HG03575 (cell line): Measurements from ENCODE around the gene SLIT1.

ENCODE experiments used
- ATAC-seq: cut with Tn5 transposase; IDR thresholded peaks from one replicate; pipeline ENCODE4 v1.9.1; 2021; ENCODE audit not compliant: unreplicated experiment, insufficient number of reproducible peaks, low FRiP score; ENCODE audit errors: extremely low read depth

Gene SLIT1

DNA sequence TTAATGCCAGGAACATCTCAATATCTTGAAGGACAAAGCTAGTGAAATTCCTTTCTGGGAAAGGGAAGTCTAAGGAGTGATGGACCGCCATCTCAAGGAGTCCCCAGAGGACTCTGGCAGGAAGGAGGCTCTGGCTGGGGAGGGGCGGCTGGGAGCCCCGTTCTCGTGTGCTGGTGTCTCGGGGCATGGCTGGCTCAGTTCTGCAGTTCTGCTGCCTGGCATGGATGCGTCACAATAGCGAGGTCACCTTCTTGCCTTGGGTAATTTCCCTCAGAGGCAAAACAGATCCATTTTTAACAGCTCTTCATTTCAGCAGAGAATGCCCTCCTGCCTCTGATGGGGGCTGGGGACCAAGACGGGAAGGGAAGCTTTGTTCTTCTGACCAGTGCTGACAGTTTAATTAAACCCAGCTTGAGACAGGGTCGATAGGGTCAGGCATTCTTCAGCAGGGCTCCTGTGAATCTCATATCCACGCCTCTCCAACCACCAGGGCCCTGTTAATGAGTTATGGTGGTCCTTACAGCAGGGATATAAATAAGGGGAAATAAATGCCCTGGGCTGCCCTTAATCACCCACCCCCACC, 35.7 kb downstream of the SLIT1 start:
- no peak for ATAC-seq

DNA sequence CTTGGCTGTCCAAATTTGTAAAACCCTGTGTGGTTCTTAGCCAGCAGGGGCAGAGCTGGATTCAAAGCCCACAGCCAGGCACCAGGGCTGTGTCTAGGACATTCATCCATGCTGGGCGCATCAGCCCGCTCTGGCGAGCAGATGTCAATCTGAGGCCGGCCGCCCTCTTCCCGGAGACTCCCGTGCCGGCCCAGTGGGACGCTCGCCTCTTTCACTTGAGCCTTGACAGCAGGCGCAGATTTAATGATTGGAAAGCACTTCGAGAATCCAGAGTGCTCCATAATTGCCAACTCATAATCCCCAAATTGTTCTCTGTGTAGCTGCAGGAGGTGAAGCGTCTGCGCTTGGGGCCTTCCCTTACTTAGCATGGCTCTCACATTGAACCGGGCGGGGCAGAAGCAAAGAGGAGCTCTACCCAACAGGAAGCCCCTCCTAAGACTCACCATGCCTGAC, 36.7 kb downstream of the SLIT1 start:
- ATAC-seq = no peak

DNA sequence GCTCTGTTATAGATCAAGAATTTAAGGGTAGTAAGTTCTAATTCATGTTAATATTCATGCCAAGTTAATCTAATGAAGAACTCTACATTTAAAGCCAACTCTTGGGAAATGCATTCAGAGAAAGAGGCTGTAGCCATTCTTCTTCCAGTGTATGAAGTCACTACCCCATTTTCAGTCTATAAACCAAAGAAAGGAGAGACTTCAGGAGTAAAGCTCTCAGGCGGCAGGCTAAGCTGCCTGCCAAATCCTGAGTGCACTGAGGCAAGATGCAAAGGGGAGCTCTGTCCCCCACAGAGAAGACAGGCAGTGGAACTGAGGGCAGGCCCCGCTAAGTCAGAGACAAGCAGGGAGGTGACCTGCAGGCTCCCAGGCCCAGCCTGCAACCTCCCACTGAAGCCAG, 41.5 kb downstream of the SLIT1 start:
- ATAC-seq = no peak

DNA sequence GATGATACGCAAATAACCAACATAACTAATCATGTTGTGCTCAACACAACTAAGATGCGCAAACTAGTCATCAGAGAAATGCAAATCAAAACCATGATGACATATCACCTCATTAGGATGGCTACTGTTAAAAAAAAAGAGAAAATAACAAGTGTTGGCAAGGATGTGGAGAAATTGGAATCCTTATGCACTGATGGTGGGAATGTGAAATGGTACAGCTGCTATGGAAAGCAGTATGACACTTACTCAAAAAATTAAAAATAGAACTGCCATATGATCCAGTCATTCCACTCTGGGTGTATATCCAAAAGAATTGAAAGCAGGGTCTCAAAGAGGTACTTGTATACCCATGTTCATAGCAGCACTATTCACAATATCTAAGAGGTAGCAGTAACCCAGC, 42.9 kb downstream of the SLIT1 start:
- ATAC-seq = no peak

DNA sequence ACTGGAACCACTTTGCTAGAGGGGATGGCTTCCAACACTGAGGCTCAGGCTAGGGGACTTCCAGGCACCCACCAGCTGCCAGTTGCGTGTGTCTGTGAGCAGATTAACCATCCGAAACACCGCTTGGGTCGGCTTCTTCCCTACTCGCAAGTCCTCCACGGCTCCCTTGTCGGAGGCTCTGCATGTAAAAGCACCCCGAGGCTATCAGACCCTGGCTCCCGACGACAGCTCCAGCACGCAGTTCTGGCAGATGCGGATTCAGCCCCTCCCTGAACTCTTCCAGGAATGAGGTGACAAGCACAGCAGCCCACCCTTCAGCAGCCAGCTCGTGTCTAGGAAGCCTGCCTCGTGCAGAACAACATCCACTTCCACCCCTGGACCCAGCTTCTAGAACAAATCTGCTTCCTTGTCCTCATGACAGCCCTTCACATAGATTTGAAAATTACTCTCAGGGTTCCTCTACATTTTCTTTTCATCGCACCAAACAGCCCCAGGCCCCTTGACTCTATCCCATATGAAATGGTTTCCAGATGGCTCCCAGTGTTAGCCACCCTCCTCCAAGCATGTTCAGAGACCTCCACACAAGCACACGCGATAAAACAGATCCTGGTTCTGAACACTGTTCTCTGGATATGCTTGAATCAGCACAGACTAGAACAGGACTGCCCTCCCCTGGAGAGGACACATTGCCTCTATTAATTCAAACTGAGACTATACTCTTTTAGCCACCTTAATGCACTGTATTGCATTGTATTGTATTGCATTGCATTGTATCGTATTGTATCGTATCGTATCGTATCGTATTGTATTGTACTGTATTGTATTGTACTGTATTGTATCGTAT, 44.6 kb downstream of the SLIT1 start:
- ATAC-seq = no peak

DNA sequence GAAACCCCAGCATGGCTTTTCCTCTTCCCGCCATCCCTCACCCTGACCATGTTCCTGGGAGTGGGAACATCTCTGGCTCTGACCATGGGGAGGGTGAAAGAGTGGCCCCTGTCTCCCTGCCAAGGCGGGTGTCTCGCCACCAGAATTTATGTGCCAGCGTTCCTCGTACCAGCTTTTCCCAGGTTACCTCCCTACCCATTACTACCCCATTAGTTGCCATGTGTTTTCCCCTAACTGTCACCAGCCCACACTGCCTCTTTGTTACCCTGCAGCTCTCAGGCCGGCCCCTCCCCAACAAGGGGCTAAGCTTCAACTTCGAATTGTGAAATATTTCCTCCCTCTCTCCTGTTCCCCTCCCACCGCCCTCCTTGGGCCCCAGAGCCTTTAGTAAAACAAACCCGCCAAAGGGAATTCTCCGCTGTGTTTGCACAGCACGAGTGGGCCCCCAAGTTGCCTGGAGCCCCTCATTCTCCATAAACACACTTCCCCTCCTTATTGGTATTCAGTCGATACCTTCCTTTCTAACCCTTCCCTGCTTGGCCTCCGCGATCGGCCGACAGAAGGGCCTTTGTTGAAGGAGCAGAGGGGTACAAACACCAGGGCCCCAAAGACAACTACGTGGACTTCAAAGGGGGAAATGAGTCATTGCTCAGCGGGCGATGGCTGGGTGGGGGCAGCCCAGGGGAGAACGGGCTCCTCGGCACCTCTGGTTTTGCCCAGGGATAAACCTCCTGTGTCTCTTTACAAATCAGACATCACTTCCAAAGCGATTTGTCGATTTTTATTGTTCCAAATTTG, 45.5 kb downstream of the SLIT1 start:
- ATAC-seq = no peak

DNA sequence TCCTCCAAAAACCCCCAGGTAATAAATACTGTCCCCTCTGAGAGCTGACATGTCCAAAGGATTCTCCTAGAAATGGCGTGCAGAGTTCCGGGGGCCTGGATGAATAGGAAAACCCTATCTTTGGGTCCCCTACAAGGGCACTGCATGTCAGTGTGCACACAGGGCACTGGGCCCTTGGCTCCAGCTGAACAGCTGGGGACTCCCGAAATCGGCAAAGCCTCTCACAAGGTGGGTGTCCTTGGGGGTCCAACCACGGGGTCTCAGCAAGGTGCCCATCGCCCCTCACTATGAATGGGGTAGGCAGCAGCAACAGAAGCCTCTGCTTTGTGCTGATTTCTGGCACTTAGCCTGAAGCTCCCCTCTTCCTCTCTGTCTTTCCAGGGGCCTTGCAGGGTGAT, 46.1 kb downstream of the SLIT1 start:
- ATAC-seq = no peak

DNA sequence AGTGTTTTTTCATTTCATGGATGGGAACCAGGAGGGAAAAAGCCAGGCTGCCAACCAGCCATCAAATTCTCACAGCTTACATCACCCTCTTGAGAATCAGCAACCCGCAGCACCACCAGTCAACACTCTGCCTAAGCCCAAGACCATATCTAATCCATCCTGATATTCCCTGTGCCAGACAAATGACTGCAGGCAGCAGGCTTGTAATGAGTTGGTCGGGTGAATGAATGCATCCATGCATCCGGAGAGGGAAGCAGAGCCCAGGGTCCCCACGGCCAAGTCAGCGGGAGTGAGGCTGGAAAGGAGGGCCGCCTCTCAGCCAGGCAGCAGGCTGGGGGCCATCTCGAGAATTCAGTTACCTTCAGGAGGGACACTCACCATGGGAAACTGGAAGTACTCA, 46.9 kb downstream of the SLIT1 start:
- no peak for ATAC-seq

DNA sequence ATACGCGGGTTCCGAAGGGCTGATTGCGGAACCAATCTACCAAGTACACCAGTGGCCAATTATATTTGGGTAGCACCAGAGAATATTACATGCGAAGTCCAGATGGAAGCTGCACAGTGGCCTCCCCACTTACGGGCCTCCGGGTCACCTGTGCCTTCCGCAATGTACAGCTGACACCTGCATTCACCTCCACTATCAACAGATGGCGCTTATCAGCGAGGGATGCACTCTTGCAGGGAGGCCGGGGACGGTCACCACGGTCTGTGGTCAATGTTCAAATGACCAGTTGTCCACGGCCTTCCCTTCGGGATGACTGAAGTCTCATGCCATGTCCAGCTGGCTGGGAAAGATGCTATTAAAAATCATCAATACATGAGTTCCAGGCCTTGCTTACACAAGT, 47.6 kb downstream of the SLIT1 start:
- no peak for ATAC-seq

DNA sequence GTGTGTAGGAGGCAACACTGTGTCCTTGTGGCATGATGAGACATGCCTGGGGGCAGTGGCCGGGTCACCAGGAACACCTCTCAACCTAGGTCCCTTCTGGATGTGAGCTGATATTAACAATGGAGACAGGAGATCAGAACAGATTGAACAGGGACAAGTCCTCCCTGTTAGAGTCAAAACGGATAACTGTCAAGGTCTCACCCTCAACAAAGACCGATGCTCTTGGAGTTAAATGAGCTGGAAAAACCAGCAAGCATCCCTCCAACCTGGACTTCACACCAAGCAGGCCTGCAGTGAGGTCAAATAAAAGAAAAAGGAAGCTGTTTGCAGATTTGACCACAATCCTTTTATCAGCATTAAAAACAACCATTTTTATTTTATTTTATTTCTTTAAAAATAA, 49.0 kb downstream of the SLIT1 start:
- no peak for ATAC-seq

DNA sequence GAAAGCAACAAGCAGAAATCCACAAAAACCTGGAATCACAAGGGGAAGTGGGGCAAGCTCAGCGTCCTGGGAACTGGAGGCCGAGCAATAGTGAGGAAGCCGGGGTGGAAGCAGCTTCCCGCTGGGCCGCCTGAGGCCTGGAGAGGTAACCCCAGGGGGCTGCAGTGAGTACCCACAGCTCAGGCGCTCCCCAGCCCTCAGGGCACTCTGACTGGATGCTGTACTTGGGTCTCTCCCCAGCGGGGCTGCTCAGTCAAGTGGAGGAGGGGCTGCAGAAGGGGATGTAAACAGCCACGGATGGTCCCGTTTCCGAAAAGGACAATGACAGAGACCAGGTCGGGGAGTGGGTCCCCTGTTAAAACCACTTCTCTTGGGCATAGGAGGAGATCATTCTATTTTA, 50.3 kb downstream of the SLIT1 start:
- no peak for ATAC-seq

DNA sequence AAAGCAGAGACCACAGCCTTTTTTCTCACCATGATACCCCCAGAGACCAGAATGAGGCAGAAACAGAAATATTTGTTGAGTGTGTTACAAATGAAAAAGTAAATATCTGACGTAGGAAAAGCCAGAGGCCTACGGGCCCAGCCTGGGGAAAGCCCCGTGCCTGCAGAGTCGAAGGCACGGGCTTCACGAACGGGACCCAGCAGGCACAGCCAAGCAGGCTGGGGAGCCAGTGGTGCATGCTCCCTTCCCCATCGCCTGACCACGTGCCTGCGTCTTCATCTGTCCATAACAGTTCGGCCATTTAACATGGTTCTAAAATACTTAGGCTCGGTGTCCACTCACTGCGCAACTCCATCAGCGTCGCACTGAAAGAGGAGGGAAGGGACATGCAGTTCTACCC, 50.8 kb downstream of the SLIT1 start:
- no peak for ATAC-seq

DNA sequence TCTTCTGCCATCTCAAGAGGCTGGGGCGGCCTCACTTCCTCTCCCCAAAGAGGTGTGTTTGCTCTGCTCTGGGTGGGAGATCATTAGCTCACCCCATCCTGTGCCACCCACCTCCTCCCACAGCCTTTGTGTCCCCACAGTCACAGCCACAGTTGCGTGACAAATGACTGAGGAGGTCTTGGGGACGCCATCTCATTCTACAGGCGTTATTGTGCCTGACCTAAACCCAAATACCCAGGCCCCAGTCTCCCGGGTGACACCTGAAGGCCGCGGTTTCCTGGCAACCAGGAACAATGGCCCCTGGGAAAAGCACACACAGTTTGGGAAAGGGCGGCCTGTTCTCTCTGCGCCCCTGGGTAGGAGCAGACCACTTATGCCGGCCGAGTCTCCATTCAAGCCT, 51.6 kb downstream of the SLIT1 start:
- no peak for ATAC-seq

DNA sequence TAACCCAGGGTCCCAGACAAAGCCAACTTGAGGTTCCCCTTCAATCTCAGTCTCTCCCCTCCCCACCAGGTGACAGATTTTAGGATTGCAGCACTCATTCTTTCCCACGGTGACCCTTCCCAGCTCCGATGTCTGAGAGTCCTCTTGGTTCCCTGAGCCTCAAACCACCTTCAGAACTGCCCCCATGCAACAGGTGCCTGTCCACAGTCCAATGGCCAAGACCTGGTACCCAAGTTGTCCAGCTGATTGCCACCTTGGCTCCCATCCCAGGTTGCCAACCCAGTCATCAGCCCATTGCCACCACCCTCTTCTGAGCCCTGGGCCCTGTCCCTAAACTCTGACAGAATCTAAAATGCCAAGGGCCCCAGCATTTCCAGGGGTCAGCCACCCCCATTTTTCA, 53.5 kb downstream of the SLIT1 start:
- ATAC-seq = no peak

DNA sequence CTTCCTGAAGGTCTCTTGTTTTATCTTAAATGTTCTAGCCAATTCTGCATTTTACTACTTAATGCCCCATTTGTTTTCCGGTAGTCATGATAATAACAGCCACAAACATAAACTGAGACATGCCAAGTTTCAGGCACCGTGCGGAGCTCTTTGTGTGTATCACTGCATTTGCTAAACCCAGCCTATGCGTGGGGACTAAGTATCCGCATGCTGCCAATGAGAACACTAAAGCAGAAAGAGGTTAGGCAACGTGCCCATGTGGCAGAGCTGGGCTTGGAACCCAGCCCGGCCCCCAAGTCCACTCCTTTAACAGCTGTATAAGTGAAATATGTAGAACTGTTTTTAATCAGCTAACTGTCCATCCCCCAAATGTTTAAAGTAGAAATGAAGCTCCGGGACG, 54.1 kb downstream of the SLIT1 start:
- ATAC-seq = no peak

DNA sequence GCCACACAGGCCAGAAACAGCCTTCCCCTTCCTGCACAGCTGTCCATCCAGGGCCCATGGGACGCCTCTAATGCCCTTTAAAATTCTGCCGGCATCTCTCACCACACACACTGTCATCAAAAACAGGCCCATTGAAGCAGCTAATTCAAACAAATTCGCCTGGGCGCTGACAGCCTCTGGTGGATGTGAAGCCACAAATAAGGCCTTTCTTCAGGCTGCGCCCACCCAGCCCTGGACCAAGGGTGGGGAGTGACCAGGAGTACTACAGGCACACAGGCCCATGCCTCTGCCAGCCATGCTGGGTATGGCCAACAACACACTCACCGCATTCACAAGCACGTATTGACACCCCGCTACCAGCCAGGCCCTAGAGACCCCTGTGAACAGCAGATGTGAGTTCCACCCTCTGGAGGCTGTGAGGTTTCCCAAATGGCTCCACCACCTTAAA, 54.6 kb downstream of the SLIT1 start:
- ATAC-seq = no peak

DNA sequence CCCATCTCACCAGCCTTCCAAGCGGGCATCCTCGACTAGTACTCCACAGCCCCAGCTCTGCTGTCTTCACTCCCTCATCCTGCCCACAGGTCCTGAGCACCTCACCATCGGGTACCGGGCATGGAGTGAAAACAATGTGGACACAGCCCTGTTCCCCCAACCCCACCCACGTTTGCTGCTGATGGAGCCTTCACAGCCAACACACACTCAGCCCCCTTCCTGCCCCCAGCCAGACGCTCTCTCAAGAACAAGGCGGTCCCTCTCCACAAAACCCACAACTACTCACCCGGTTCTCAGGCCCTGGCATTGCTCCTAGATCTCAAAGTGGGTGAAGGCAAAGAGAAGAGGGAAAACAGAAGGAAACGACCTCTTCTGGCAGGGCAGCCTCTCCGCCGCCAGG, 56.1 kb downstream of the SLIT1 start:
- no peak for ATAC-seq

DNA sequence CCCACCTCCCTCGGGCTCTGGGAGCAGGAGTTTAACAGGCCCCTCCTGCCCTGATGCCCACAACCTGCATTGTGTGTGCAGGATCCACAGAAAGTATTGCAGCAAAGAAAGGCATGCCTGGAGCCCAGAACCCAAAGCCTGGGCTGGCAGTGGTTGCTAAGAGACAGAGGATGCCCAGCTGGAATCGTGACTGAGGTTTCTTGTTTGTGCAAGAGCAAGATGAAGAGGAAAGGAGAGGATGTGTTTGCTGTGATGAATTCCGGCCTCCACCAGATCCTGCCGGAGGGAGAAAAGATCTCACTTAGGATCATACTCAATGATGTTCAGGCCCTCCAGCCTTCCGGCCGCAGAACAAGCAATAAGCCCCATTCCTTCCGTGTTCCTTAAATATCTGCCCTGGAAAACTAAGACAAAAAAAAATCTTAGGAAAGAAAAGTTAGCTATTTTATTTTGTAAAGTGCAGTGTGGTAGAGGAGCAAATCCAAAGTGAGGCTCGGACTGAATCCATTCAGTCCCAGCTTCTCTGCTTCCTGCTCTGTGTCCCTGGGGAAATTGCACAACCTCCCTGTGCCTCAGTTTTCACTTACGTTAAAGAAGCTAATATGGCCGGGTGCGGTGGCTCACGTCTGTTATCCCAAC, 57.1 kb downstream of the SLIT1 start:
- ATAC-seq = no peak

DNA sequence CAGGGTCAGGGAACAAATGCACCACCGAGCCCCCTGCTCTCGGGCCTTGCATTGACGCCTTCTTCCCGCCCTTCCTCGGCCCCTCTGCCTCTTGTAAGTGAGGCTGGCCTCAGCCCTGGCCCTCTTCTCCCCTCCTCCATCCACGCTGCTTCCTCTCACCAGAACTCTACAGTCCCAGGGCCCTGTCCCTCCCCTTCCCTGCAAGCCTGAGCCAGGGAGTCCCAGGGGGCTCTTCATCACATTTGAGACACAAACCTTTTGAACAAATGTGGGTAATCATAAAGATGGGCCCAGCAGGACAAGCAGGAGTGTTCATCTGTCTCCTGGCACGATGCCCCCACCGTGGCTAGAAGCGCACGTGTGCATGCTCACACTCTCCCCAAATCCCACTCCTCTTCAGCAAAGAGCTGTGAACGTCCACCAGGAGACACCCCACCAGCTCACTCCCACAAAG, 57.7 kb downstream of the SLIT1 start:
- ATAC-seq = no peak
